GM12878 (cell line): ENCODE measurements around the gene KRAS. TPM values are rescaled to one million over a fixed set of nuclear protein-coding genes. Genes with fewer than 3 reads are reported as not detected.

Experiments used
- ATAC-seq: fragments of 200-7000 bp; cut with Tn5 transposase; 3 replicates; pipeline ENCODE4 v1.9.1; 2020; ENCODE audit warnings: mild to moderate bottlenecking, moderate library complexity
- BruUV-seq: library from RNA; stranded (reverse); fragments of 400-500 nt; replicated peaks from 2 replicates; lab custom pipeline; 2021; lab: Mats Ljungman, UMichigan
- CTCF ChIA-PET: fragments of 300-600 bp; sonication (Branson Sonifier 250); formaldehyde crosslinking; extraction: SDS; loops from one replicate; lab custom pipeline; 2021; ENCODE audit warnings: inconsistent platforms; lab: Yijun Ruan, JAX
- POLR2A ChIA-PET: fragments of 350-600 bp; formaldehyde crosslinking; extraction: SDS; loops from one replicate; lab custom pipeline; 2021; ENCODE audit warnings: inconsistent platforms; lab: Charles Lee
- RAD21 ChIA-PET: fragments of 300-600 bp; sonication (Branson Sonifier 250); formaldehyde crosslinking; loops from one replicate; lab custom pipeline; 2023; ENCODE audit warnings: antibody characterized with exemption; ENCODE audit not compliant: unreplicated experiment; lab: Charles Lee
- SMC1A ChIA-PET: fragments of 300-600 bp; sonication (Branson Sonifier 250); formaldehyde crosslinking; loops from one replicate; lab custom pipeline; 2023; ENCODE audit not compliant: unreplicated experiment, uncharacterized antibody; lab: Charles Lee
- DNase-seq: peaks from one replicate; pipeline ENCODE4 v3.0.0-alpha.2; 2011; ENCODE audit warnings: low read depth, low spot score
- FAIRE-seq: peaks from 3 replicates; lab custom pipeline; 2011; peaks lifted over from hg19 to GRCh38; lab: Jason Lieb, UNC
- H2AFZ ChIP-seq: 2 replicates; pipeline ENCODE4 v1.6.0; 2011; ENCODE audit warnings: low read depth, low read length, control low read depth; ENCODE audit not compliant: control insufficient read depth
- H3K27ac ChIP-seq: 2 replicates; pipeline ENCODE4 v1.5.1; 2011; ENCODE audit warnings: control low read depth; ENCODE audit not compliant: control insufficient read depth, insufficient read depth
- H3K27me3 ChIP-seq, 2 experiments: replicated peaks in 1 of 2; 2 replicates each; pipeline versions ENCODE4 v1.6.0 to v1.6.1; 2011; ENCODE audit warnings: low read length in 1 of 2; ENCODE audit not compliant: control insufficient read depth in 2 of 2, insufficient read depth in 2 of 2
- H3K36me3 ChIP-seq, 2 experiments: 2 replicates each; pipeline ENCODE4 v1.5.1; 2011; ENCODE audit warnings: low read length in 1 of 2; ENCODE audit not compliant: control insufficient read depth in 2 of 2, insufficient read depth in 2 of 2
- H3K4me1 ChIP-seq: 2 replicates; pipeline ENCODE4 v1.6.1; 2011; ENCODE audit warnings: mild to moderate bottlenecking, low read length, moderate library complexity, mixed read lengths; ENCODE audit not compliant: control insufficient read depth, insufficient read depth
- H3K4me2 ChIP-seq: 2 replicates; pipeline ENCODE4 v1.6.0; 2011; ENCODE audit warnings: control low read depth; ENCODE audit not compliant: control insufficient read depth, insufficient read depth
- H3K4me3 ChIP-seq: fragments of 200-600 bp; sonication (generic); 2 replicates; pipeline ENCODE4 v1.5.1; 2016
- H3K79me2 ChIP-seq: 2 replicates; pipeline ENCODE4 v1.6.0; 2011; ENCODE audit warnings: low read length; ENCODE audit not compliant: control insufficient read depth, insufficient read depth
- H3K9ac ChIP-seq: 2 replicates; pipeline ENCODE4 v1.8.0; 2011; ENCODE audit warnings: low read length, control low read depth, mixed read lengths; ENCODE audit not compliant: control insufficient read depth, insufficient read depth
- H3K9me3 ChIP-seq: replicated peaks from 3 replicates; pipeline ENCODE4 v1.5.1; 2011; ENCODE audit warnings: mild to moderate bottlenecking, low read length; ENCODE audit not compliant: control insufficient read depth, insufficient read depth
- H4K20me1 ChIP-seq: 2 replicates; pipeline ENCODE4 v1.6.0; 2011; ENCODE audit not compliant: control insufficient read depth, insufficient read depth
- CEBPZ ChIP-seq: fragments of 150-350 bp; IDR thresholded peaks from 2 replicates; pipeline ENCODE4 v1.6.1; 2016; ENCODE audit warnings: low read depth, low read length
- E2F4 ChIP-seq: IDR thresholded peaks from 2 replicates; pipeline ENCODE4 v1.6.1; 2012; ENCODE audit warnings: low read depth, low read length, improper control_type of control experiment
- HDAC6 ChIP-seq: fragments of 200-600 bp; sonication (generic); IDR thresholded peaks from one replicate; pipeline ENCODE4 v1.8.0; 2017; ENCODE audit warnings: antibody characterized with exemption; ENCODE audit not compliant: unreplicated experiment
- MAX ChIP-seq: IDR thresholded peaks from 2 replicates; pipeline ENCODE4 v1.6.1; 2012; ENCODE audit warnings: low read depth, low read length, improper control_type of control experiment
- PBX3 ChIP-seq: IDR thresholded peaks from 2 replicates; pipeline ENCODE4 v1.6.1; 2011; ENCODE audit warnings: mild to moderate bottlenecking, low read depth, low read length, moderate library complexity; ENCODE audit not compliant: insufficient replicate concordance
- POLR2AphosphoS2 ChIP-seq: IDR thresholded peaks from 2 replicates; pipeline ENCODE4 v1.6.1; 2011; ENCODE audit warnings: low read depth, mild to moderate bottlenecking, low read length, improper control_type of control experiment, moderate library complexity
- TBL1XR1 ChIP-seq: IDR thresholded peaks from 2 replicates; pipeline ENCODE4 v1.6.1; 2012; ENCODE audit warnings: low read depth, low read length, improper control_type of control experiment
- USF2 ChIP-seq: IDR thresholded peaks from 2 replicates; pipeline ENCODE4 v1.6.1; 2011; ENCODE audit warnings: low read depth, low read length, improper control_type of control experiment, borderline replicate concordance
- ZBTB40 ChIP-seq: fragments of 450-650 bp; IDR thresholded peaks from 2 replicates; pipeline ENCODE4 v1.6.1; 2016; ENCODE audit warnings: mild to moderate bottlenecking, moderate library complexity, borderline replicate concordance
- WGBS: methylation state at CpG from one replicate; pipeline ENCODE4 v1.1.6; 2016; ENCODE audit warnings: low lambda C conversion rate; ENCODE audit not compliant: insufficient replicate concordance, insufficient coverage; ENCODE audit errors: missing lambda C conversion rate; 5-methylcytosine and 5-hydroxymethylcytosine counted together
- in situ Hi-C: fragments of 300-500 bp; cut with MboI; formaldehyde crosslinking; loops from 9 replicates; pipeline ENCODE4 v1.14.3; 2018; ENCODE audit warnings: mixed read lengths
- intact Hi-C: fragments of 100-400 bp; cut with micrococcal nuclease; formaldehyde crosslinking; loops from one replicate; pipeline ENCODE4 v1.14.2; 2022; ENCODE audit not compliant: unreplicated experiment
- polyA plus RNA-seq, 11 experiments: library from polyadenylated mRNA; depleted of rRNA in 4 of 11; unstranded in 6 of 11; stranded (reverse) in 5 of 11; fragments of >200 nt; fragmentation: Nextera tagmentation in 4 of 11; fragmentation: Illumina TruSeq in 1 of 11; extraction: Ambion mirVana in 4 of 11; extraction: Trizol in 1 of 11; gene quantifications; 1 replicate in 1 of 11; 2 replicates in 10 of 11; pipeline versions ENCODE4 v1.2.1 to v1.2.3, GENCODE V29; 2011 to 2016; ENCODE audit warnings: inconsistent platforms in 2 of 11, missing spikeins in 2 of 11, low read depth in 1 of 11
- total RNA-seq, 4 experiments: library from RNA; depleted of rRNA in 3 of 4; stranded (reverse); fragments of >200 nt in 3 of 4; fragmentation: Illumina TruSeq in 1 of 4; extraction: Trizol in 1 of 4; gene quantifications; 2 replicates each; pipeline versions ENCODE4 v1.2.1 to v1.2.3, GENCODE V29; 2013 to 2021

Gene KRAS
- total and polyA plus RNA-seq, 10 of the 15 experiments (the other 5 are each of a cell fraction or from before 2014, with no cell fraction given) = 3.1 to 23.8 (median 8.0) TPM

GRCh38 chr12:25295361-25295760 is 44.6 kb upstream of the KRAS start:
- ChIA-PET POLR2A (interaction anchor here (0.8 kb wide), 1 partner anchor 89 kb away, joined by 3 read pairs; no protein-coding TSS in a partner anchor), RAD21 (interaction anchor here (0.7 to 4.4 kb wide), 5 partner anchors 24 to 84 kb away, joined by 3 to 37 read pairs (median 5); no protein-coding TSS in a partner anchor), CTCF (interaction anchor here (1.3 to 2.6 kb wide), 2 partner anchors 9 to 24 kb away, joined by 3 to 13 read pairs; no protein-coding TSS in a partner anchor), SMC1A (interaction anchor here (0.6 to 4.8 kb wide), 6 partner anchors 11 to 58 kb away, joined by 3 to 42 read pairs (median 4); no protein-coding TSS in a partner anchor)
- Histone ChIP-seq H3K27ac (no peak overlapping the region), H3K4me3 (no peak overlapping the region), H4K20me1 (no peaks in the 10 kb centered on the region), H2AFZ (no peak overlapping the region), H3K9ac (no peak overlapping the region), H3K9me3 (no peaks in the 10 kb centered on the region), H3K36me3 (no peaks in the 10 kb centered on the region), H3K4me1 (peaks cover 5% of the 10 kb centered on the region; the same call in 1 of the 2 replicates), H3K79me2 (no peaks in the 10 kb centered on the region), H3K4me2 (no peak overlapping the region), H3K27me3 (no peaks in the 10 kb centered on the region)
- ATAC-seq = no peak
- no peak for DNase-seq
- BruUV-seq = no TSS peak
- TF ChIP-seq TBL1XR1 (no peak), USF2 (no peak), HDAC6 (no peak), PBX3 (no peak), MAX (no peak), ZBTB40 (no peak), E2F4 (no peak), CEBPZ (no peak), POLR2AphosphoS2 (no peak)
- in situ Hi-C loops (no loop called here), intact Hi-C loops (no loop called here)
- FAIRE-seq = no peak
- 68% methylated on average over 2 of the region's 2 CpGs for WGBS
